Ovary (tissue), 9 donors: Measurements from ENCODE around the gene VDR. TPM values are rescaled to one million over a fixed set of nuclear protein-coding genes. Genes with fewer than 3 reads are reported as not detected.
A peak's percentile ranks its signal among the peaks of the same experiment; 100 is the strongest.

Experiments used
- DNase-seq, 5 donors: peaks; one replicate each; pipeline ENCODE4 v3.0.0-alpha.2; 2019 to 2020
- H3K27ac ChIP-seq, 2 donors: fragments of 200-600 bp; one replicate each; pipeline versions ENCODE4 v1.5.1 to v1.8.0; 2019 to 2022
- H3K27me3 ChIP-seq: fragments of 200-600 bp; one replicate; pipeline ENCODE4 v1.8.0; 2022
- H3K36me3 ChIP-seq: fragments of 200-600 bp; sonication (generic); one replicate; pipeline ENCODE4 v1.5.1; 2019
- H3K4me1 ChIP-seq: one replicate; pipeline ENCODE4 v1.8.1; 2013; ENCODE audit warnings: mild to moderate bottlenecking, moderate library complexity; ENCODE audit not compliant: insufficient read depth
- H3K4me3 ChIP-seq: fragments of 200-600 bp; sonication (generic); one replicate; pipeline ENCODE4 v1.5.1; 2017
- H3K9me3 ChIP-seq, 2 donors: fragments of 200-600 bp in 1 of 2; sonication (generic) in 1 of 2; one replicate each; pipeline versions ENCODE4 v1.5.1 to v1.8.1; 2013 to 2019; ENCODE audit warnings: mild to moderate bottlenecking in 1 of 2, moderate library complexity in 1 of 2
- EP300 ChIP-seq: sonication (generic); formaldehyde crosslinking; IDR thresholded peaks from one replicate; pipeline ENCODE4 v1.6.1; 2017; ENCODE audit warnings: antibody characterized with exemption
- POLR2A ChIP-seq: fragments of 450-650 bp; IDR thresholded peaks from one replicate; pipeline ENCODE4 v1.6.1; 2017; ENCODE audit warnings: antibody characterized with exemption, mild to moderate bottlenecking, moderate library complexity
- WGBS, 3 donors: extraction: QIAGEN DNeasy Blood & Tissue Kit in 1 of 3; methylation state at CpG; one replicate each; pipeline versions ENCODE4 v1.1.5 to v1.1.7; 2013 to 2017; 5-methylcytosine and 5-hydroxymethylcytosine counted together
- intact Hi-C, 4 donors: fragments of 100-400 bp; cut with DNase I; formaldehyde crosslinking; loops; one replicate each; pipeline versions ENCODE4 v1.11.0 to v1.15.1; 2022 to 2023
- polyA plus RNA-seq, 2 donors: library from polyadenylated mRNA; stranded (reverse); fragments of 200-250 nt in 1 of 2; fragments of 350-450 nt in 1 of 2; fragmentation: Illumina TruSeq in 1 of 2; extraction: RNeasy Lipid Tissue Mini Kit (QIAGEN cat#74804) in 1 of 2; gene quantifications; one replicate each; pipeline ENCODE4 v1.2.3, GENCODE V29; 2013 to 2014
- total RNA-seq, 7 donors: library from RNA; depleted of rRNA in 2 of 7; stranded (reverse); fragments of >200 nt in 2 of 7; fragmentation: NEBNext Ultra II Directional in 3 of 7; extraction: Animal tissue kit (Norgen Biotek cat#: 25700) in 3 of 7; gene quantifications; one replicate each; pipeline versions ENCODE4 v1.1.0 to v1.2.4, GENCODE V29; 2016 to 2023
- TF ChIP-seq, protein P1 (sequence below), 3 donors: fragments of 450-650 bp in 2 of 3; fragments of 200-600 bp in 1 of 3; IDR thresholded peaks; one replicate each; pipeline versions ENCODE4 v1.5.1 to v1.8.0; 2016 to 2022; ENCODE audit warnings: antibody characterized with exemption in 3 of 3, mild to moderate bottlenecking in 1 of 3
- donor health status: DM: no; HTN: no; CAD: no; lungs with moderate emphysema.
- donor health status: DM: no; HTN: no; CAD: no.
- donor health status: Bipolar disorder and iron deficiency.
- donor health status: DM: yes; HTN: yes; CAD: no.
- donor health status: DM: no; HTN: no; CAD: no.
- donor health status: DM: yes; HTN: yes; CAD: no.

Gene VDR
- total and polyA plus RNA-seq, 9 donors: 0.31 to 2.7 (median 1.1) TPM

- Histone ChIP-seq H3K27ac (peak overlapping the region in 1 of 2 donors; percentile 24), H3K36me3 (no peaks in the 10 kb centered on the region), H3K4me1 (peaks cover 39% of the 10 kb centered on the region), H3K9me3 (no peaks in the 10 kb centered on the region), H3K27me3 (no peaks in the 10 kb centered on the region), H3K4me3 (no peak overlapping the region)
- WGBS, 3 donors: 78 to 85% (median 82%) methylated on average over 12 of the region's 12 CpGs
- TF ChIP-seq POLR2A (no peak), EP300 (no peak)
- TF ChIP-seq, protein P1, sequence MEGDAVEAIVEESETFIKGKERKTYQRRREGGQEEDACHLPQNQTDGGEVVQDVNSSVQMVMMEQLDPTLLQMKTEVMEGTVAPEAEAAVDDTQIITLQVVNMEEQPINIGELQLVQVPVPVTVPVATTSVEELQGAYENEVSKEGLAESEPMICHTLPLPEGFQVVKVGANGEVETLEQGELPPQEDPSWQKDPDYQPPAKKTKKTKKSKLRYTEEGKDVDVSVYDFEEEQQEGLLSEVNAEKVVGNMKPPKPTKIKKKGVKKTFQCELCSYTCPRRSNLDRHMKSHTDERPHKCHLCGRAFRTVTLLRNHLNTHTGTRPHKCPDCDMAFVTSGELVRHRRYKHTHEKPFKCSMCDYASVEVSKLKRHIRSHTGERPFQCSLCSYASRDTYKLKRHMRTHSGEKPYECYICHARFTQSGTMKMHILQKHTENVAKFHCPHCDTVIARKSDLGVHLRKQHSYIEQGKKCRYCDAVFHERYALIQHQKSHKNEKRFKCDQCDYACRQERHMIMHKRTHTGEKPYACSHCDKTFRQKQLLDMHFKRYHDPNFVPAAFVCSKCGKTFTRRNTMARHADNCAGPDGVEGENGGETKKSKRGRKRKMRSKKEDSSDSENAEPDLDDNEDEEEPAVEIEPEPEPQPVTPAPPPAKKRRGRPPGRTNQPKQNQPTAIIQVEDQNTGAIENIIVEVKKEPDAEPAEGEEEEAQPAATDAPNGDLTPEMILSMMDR (IDR thresholded peaks at IDR 0.05): no peak
- DNase-seq: no peak
- intact Hi-C loops: loop anchor here in 1 of 4 donors (5.0 kb wide), 1 partner anchor 34 kb away; no protein-coding TSS in a partner anchor
These were observed 101.5 kb downstream of the VDR start for GRCh38 chr12:47803191-47803875.

GRCh38 chr12:47802312-47802711 is 102.5 kb downstream of the VDR start:
- intact Hi-C loops: loop anchor here in 1 of 4 donors (5.0 kb wide), 1 partner anchor 35 kb away; no protein-coding TSS in a partner anchor
- Histone ChIP-seq H3K27me3 (no peaks in the 10 kb centered on the region), H3K36me3 (no peaks in the 10 kb centered on the region), H3K4me1 (peaks cover 30% of the 10 kb centered on the region), H3K4me3 (no peak overlapping the region), H3K9me3 (no peaks in the 10 kb centered on the region), H3K27ac (peak overlapping the region in 1 of 2 donors; percentile 24)
- DNase-seq: no peak
- TF ChIP-seq EP300: no peak
- TF ChIP-seq POLR2A: no peak
- TF ChIP-seq, protein P1 (IDR thresholded peaks at IDR 0.05): no peak
- WGBS, 3 donors: 45 to 48% (median 47%) methylated on average over 5 of the region's 5 CpGs

DNA sequence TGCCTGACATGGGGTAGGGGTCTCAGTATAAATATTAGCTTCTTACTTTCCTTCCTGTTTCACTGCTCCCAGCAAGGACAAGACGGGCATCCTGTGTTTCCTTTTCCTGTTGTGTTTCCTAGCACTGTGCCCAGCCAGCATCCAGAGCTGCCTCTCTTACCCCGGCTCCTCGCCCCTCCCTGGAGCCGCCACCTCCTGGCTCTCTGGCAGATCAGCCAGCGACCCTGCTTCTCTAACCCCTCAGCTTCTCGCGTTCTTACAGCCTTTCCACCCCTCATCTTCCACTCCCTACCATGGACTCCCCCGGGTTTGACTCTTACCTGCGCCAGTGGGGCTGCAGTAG is 102.9 kb downstream of the VDR start:
- H3K27me3 ChIP-seq: no peaks in the 10 kb centered on the region
- no peak overlapping the region for H3K4me3 ChIP-seq
- H3K36me3 ChIP-seq: no peaks in the 10 kb centered on the region
- intact Hi-C loops: loop anchor here in 1 of 4 donors (5.0 kb wide), 1 partner anchor 35 kb away; no protein-coding TSS in a partner anchor
- WGBS, 3 donors: 70 to 73% (median 72%) methylated on average over 9 of the region's 9 CpGs
- peak overlapping the region in 1 of 2 donors; percentile 24 for H3K27ac ChIP-seq
- peaks cover 29% of the 10 kb centered on the region for H3K4me1 ChIP-seq
- TF ChIP-seq EP300 (no peak), POLR2A (no peak)
- TF ChIP-seq, protein P1 (IDR thresholded peaks at IDR 0.05): no peak
- no peak for DNase-seq
- H3K9me3 ChIP-seq: no peaks in the 10 kb centered on the region

GRCh38 chr12:47801170-47801903 is 103.5 kb downstream of the VDR start:
- Histone ChIP-seq H3K4me3 (no peak overlapping the region), H3K9me3 (no peaks in the 10 kb centered on the region), H3K27ac (no peak overlapping the region), H3K4me1 (peaks cover 29% of the 10 kb centered on the region), H3K36me3 (no peaks in the 10 kb centered on the region), H3K27me3 (no peaks in the 10 kb centered on the region)
- intact Hi-C loops: loop anchor here in 1 of 4 donors (5.0 kb wide), 1 partner anchor 36 kb away; no protein-coding TSS in a partner anchor
- no peak for DNase-seq
- 70 to 79% (median 74%) methylated on average over 7 of the region's 7 CpGs for WGBS, 3 donors
- no peak for TF ChIP-seq EP300
- TF ChIP-seq, protein P1 (IDR thresholded peaks at IDR 0.05): no peak
- TF ChIP-seq POLR2A: no peak
